ENCODE results near the gene L1CAM.

The L1CAM gene

DNA sequence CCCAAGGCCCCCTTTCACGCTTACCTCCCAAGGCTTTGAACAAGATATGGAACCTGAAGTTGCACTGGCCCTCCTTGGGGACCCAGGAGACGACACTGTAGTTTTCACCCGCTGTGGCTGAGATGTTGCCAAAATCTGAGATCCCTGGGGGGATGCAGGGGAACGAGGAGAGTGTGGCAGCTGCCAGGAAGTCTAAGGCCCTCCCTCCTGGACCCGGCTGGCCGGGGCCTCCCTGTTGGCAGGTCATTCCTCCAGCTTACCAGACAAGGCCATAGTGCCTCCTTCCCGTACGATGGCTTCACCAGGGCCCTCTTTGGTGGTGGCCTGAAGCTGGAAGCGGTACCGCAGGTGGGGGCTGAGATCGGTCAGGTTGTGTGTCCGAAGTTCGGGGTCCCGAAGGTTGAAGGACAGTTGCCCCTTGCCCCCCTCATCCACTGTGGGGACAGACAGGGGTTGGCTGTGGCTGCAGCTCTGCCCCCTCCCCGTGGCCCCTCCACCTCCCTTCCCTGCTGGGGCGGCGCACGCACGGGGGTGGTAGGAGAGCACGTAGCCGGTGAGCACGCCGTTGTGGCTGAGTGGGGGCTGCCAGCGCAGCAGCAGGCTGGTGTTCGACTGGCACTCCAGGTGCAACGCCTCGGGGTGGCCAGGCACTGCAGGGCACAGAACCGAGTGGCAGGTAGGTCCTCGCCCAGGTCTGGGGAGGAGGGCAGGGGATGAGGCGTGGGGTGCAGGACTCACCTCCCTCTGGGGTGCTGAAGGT, 21.2 kb downstream of the L1CAM start:
- DNase-seq (ENCODE audit: low spot score): no peak

DNA sequence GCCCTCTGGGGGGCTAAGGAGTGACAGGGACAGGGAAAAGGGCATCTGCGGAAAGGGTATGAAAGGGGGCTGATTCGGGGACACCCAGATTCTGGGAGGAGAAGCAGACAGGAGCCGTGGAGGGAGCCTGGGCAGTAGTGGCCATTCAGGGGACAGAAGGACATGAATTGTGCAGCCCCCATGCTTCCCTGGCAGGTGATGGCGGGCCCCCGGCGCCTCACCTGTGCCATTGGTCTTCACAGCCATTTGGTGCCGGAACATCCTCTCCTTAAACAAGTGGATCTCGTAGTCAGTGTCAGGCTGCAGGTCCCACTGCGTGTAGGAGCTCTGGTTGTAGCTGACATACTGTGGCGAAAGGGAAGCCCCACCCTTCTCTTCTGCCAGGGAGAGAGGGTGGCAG, 21.9 kb downstream of the L1CAM start:
- DNase-seq (ENCODE audit: low spot score): no peak

DNA sequence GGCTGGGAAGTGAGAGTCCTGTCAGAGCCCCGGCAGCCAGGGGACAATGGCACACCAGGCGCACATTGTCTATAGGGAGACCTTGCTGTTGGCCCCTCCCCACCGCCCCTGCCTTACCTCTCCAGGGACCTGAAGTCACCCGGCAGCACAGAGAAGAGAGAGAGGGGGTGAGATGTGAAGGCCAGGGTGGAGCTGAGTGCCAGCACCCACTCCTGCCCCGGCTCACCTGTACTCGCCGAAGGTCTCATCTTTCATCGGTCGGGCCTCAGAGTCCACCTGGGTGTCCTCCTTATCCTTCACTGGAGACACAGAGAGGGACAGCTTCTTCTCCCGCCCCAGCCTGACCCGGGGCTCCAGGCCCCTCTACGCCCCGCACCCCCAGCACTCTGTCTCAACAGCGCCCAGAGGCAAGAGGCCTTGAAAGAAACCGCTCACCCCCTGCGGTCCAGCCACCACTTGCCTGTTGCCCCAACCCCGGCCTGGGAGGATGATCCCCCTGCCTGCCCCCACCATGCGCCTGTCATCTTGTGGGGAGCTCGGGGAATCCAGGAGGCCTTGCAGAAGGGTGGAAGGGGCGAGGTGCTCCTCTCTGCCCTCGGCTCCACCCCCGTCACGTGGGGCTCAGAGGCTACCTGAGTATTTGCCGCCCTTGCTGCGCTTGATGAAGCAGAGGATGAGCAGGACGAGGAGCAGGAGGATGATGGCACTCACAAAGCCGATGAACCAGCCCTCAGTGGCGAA, 22.6 kb downstream of the L1CAM start:
- DNase-seq (ENCODE audit: low spot score): no peak

DNA sequence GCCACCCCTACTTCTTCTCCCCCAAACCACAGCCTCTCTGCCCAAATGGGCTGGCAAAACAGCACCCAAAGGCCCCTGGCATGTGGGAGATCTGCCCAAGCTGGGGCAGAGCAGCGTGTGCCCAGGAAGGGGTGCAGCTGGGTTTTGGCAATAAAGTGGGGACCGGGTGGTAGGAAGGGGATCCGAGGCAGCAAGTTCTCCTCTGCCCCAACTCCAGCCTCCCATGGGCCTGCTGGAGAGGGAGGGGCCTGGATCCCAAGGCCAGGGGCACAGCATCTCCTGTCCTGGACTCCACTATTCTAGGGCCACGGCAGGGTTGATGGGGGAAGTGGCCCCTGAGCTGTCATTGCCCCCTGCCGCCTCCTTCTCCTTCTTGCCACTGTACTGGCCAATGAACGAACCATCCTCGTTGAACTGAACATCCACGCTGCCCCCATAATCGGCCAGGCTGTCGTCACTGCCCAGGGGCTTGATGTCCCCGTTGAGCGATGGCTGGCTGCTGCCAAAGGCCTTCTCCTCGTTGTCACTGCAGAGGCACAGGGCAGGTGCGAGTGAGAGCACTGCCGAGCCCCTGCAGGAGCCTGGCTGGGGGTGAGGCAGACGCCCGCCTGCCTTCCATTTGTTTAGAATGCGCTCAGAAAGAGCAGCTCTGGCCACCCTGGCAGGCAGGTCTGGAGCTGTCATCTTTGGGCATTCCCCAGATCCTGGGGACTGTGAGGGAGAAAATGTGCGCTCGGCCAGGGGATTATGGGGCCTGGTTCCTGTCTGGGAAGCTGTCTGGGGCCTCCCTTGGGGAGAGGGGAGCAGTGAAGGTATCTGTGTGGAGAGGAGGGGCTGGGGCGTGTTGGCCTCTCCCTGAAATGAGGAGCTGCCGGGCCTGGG, 23.4 kb downstream of the L1CAM start:
- no peak for DNase-seq (ENCODE audit: low spot score)

DNA sequence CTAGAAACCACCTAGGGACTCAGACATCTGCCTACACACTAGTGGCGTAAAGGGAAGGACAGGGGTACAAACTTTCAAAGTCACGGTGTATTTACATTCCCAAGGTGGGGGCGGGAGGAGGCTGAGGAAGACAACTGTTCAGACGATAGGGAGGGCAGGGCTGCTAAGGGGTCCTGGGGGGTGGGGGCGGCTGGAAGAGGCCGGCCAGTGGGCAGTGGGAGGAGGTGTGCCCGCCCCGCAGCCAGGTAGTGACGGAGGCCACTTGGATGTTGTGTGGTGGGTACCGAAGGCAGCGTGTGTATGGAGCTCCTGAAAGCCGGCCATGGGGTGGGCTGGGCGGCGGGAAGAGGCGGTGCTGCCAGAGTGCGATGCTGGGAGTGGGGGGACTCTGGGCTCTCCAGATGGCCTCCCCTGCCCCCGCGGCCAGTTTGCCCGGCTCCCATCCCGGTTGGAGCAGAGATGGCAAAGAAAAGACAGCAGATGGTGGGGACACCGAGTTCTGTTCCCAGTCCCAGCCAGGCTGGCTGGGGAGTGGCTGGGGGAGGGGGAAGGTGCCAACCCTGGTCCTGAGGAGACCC, 24.2 kb downstream of the L1CAM start:
- DNase-seq (ENCODE audit: low spot score): no peak

DNA sequence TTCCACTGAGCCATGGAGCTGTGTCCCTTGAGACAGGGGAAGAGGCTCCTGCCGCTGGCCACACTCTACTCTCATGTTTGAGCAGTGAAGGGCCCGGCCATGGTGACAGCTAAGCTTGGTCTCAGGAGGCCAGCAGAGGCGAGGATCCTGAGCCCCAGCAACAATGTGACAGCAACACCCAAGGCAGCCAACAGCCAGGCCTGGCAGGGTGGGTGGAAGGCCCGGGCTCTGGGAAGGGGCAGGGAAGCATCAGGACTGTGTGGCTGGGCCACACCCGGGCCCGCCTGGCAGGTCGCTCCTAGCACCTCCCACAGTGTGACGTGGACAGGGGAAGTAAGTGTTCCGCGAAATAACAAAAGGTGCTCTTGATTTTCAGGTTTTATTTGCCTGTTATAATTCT, 24.8 kb downstream of the L1CAM start:
- DNase-seq (ENCODE audit: low spot score): no peak

DNA sequence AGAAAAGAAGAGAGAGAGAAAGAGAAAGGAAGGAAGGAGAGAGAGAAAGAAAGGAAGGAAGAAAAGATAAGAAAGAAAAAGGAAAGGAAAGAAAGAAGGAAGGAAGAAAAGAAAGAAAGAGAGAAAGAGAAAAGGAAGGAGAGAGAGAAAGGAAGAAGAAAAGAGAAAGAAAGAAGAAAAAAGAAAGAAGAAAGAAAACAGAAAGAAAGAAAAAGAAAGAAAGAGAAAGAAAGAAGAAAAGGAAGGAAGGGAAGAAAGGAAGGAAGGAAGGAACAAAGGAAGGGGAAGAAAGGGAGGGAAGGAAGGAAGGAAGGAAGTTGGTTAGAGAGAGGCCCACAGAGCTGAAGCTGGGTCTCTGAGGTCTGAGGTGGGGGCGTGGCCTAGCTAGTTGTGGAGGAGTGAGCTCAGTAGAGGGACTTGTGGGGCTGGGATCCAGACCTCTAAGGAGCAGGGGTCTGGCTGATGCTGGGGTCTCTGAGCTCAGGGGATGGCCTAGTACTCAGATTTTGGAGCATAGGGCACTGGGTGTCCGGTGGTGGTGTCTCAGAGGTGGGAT, 28.5 kb downstream of the L1CAM start:
- DNase-seq (ENCODE audit: low spot score): no peak

DNA sequence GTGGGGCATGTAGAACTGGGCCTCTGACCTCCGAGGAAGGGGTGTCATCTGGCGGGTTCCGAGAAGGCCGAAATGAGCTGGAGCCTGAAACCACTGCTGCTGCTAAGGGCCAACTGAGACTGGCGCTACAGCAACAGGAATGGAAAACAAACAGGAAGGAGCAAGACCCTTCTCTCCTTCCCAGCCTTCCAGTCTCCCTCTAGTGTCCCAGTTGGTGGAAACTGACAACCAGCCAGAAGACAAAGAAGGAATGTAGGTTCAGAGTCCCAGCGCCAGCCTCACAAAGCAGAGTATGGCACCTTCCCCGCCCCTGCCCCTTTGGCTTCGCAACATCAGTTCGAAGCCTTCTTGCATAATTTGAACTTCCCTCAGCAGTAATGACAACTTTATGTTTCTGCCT, 31.3 kb downstream of the L1CAM start:
- DNase-seq (ENCODE audit: low spot score): no peak

DNA sequence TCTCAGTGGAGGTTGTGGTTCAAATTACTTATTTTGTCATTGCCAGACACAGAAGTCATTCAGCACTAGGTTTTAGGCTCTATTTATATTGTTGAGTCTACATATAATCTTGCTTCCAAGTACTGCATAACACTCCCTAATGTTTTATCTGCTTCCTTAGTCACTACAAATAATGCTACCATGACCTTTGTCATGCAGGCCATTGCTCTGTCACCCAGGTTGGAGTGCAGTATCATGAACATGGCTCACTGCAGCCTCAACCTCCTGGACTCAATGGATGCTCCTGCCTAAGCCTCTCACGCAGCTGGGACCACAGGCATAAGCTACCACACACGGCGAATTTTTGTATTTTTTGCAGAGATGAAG, 32.1 kb downstream of the L1CAM start:
- no peak for DNase-seq (ENCODE audit: low spot score)

DNA sequence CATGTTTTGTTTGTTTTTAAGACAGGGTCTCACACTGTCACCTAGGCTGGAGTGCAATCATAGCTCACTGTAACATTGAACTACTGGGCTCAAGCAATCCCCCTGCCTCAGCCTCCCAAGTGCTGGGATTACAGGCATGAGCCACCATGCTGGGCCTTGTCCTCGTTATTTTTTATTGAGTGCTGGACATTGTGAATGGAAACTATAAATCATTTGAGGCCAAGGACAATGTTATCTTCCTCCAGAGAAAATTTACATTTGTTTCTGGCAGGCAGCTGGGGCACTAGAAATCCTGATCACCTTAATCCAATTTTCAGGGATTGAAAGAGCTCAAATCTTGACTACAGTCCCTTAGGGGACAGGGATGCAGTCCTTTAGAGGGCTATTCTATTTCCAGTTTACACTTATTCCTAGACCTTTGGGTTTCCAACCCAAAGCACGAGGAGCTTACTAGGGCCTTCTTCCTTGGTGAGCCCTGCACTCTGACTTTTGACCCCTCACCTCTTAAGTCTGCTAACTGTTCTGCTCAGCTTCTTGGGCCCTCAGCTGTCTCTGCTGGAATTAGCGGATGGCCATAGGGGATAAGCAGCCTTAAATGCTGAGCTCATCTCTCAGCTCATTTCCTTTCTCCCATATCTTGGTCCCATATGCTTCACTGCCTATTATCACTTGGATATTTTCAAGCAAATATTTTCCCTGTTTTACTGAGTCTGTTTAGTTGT, 32.6 kb downstream of the L1CAM start:
- DNase-seq (ENCODE audit: low spot score): no peak

DNA sequence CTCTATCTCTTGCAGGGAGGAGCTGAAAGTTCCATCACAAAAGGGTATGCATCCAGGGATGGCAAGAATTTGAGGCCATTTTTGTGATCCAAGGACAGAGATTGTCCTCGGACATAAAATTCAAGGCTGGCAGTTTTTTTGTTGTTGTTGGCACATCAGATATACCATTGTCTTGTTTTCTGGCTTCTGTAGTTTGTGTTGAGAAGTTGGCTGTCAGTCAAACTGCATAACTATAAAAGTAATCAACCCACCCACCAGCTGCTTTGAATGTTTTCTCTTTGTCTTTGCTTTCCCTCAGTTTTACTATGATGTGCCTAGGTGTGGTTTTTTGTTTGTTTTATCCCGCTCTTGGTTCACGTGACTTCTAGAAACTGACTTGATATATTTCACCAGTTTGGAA, 34.0 kb downstream of the L1CAM start:
- DNase-seq (ENCODE audit: low spot score): no peak

DNA sequence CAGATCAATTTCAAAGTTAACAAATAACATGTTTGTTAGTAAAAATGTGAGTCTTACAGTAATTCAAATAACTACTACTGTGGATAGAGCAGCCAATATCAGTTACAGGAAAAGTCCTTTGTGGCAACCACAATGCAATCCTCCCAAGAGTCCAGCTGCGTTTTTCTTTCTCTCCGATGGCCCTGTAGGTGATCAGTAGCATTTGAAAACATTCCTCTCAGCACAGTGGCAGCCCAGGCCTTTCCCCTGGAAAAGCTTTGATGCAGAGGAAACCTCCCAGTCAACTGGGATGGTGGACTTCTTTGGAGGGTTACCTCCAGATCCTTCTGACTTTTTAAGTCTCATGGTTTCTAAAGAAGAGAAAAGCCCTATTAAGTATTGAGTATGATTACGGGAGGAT, 37.6 kb downstream of the L1CAM start:
- DNase-seq (ENCODE audit: low spot score): no peak

DNA sequence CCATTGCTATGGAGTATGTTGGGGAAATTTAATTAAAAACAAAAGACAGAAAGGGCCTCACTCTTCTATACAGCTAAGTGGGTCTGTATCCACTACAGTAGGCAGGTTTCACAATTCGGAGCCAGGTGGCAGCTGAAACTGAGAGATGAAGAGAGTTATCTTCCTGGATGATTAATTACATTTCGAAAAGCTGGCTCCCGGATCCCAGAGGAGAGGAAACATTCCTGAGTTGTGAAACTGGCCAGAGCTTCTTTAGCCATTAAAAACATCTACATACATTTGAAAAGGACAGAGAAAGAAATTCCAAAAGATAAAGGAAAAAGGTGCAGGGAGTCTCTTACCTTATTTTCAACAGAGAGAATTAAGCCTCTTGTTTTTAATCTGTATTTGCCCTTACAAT, 40.1 kb downstream of the L1CAM start:
- DNase-seq (ENCODE audit: low spot score): no peak

DNA sequence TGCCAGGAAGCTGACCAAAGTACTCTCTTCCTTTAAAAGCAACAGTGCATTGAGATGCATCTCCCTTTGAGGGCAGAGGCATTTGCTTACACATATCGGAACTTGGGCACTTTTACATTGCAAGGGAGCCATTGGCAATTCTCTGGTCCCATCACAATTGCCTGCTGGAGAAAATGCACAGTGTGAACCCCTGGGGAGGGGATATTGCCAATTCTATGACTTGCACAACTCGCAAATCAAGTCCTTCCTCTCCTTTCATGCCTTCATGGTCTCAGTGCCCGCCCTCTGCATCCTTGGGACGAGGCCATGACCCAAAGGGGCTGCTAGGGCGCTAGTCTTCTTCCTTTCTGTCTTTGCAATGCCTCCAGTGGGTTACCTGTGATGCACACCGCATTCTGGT, 40.8 kb downstream of the L1CAM start:
- DNase-seq (ENCODE audit: low spot score): no peak

DNA sequence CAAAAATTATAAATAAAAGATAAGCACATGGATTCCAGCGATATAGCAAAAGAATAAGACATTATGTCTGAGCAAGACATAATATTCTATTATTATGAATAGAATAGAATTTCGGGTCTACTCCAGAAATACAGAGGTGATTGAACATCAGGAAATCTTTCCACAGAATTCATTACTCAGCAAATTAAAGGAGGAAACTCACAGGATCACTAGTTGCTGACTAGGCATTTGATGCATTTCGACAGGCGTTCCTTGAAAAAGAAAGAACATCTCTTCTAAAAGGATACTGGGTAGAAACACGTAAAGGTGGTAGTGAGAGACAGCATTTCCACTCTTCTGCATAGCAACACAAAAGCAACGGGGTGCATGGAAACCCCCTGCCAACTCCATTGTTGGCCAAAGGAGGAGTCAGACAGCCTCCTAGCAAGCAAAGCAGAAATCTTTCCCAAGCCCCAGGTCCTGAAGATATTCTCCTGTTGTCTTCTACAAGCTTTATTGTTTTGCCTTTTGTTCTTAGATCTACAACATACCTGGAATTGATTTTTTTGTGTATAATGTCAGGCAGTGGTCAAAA, 41.4 kb downstream of the L1CAM start:
- DNase-seq (ENCODE audit: low spot score): no peak

DNA sequence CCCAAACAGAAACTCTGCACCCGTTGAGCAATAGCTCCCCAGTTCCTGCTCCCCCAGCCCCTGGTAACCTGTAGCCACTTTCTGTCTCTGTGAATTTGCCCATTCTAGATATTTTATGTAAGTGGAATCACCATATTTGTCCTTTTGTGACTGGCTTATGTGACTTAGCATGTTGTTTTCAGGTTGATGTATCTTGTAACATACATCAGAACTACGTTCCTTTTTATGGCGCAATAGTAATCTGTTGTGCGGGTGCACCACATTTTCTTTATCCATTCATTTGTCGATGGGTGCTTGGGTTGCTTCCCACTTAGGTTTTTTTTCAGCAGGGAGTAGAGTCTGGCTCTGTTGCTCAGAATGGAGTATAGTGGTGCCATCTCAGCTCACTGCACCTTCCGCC, 49.1 kb downstream of the L1CAM start:
- DNase-seq (ENCODE audit: low spot score): no peak

DNA sequence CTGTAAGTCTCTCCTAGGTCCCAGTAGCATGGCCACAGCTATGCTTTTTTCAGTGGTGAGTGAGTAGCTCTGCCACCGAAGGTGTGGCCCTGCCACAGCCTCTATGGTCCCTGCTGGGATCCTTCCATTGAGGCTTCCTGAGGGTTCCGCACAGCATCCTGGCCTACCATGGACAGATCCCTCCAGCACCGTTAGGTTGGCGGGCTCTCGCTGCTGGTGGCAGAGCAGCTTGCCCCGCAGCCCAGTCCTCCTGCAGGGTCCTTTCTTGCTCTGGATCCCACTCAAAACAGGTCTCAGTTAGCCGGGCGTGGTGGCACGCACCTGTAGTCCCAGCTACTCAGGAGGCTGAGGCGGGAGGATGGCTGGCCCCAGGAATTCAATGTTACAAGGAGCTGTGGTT, 53.2 kb downstream of the L1CAM start:
- no peak for DNase-seq (ENCODE audit: low spot score)

DNA sequence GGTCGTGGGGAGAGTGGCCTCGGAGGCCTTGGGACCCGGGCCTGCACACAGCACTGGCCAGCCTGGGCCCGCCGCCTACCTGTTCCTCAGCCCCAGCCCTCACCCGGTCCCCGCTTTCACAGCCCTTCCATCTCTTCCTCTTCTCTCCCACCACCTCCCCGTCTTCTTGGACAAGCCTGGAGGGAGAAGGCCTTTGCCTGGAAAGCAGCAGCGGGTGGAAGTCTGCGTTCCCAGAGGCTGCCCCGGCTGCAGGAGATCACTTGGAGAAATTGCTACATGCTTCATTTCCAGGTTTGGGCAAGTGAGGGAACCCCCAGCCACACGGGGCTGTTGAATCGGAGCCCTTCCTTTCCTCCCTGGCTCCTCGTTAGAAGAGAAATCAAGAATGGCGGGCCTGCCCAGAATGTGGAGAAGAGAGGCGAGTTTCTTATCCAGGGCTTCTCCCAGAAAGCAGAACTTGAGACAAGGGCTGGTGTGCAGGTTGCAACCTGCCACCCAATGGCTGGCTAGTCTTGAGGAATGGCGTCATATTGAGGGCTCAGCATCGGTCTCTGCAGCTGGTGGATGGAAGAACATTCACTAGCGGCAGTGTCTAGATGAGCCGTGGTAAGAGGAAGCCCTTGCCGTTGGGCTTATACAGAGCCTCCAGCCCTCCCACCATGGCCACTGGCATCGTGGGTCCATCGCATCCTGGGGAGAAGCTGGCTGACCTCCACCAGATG, 54.4 kb downstream of the L1CAM start:
- no peak for DNase-seq (ENCODE audit: low spot score)

DNA sequence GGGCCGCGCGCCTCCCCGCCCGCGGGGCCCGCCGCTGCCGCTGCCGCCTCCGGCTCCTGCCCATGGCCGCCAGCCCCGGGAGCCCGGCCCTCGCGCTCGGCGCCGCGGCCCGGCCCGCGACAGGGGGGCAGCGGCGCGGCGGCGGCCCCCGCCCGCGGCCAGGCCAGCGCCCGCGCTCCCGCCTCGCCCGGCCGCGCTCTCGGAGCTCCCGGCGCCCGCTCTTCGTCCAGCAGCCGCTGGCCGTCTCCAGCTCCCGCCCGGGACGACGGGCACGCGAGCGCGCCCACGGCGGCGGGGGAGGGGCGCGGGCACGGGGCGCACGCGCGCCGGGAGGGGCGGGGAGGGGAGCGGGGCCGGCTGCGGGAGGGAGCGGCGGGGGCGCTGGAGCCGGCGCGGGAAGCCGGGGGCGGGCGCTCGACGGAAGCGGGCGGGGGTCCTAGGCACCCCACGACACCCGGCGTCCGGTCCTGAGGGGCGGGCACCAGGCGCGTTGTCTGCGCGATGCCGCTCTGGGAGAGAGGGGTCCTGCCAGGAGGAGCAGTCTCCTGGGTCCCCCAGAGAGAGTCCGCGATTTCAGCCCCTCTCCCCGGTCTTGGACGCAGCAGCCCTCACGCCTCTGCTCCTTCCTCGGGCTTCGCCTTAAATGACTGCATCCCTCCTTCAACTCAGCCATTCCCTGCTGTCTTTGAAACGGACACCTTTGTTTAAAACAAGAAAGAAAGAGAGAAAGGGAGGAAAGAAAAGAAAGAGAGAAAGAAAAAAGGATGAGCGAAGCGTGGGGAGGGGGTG, 55.1 kb downstream of the L1CAM start:
- no peak for DNase-seq (ENCODE audit: low spot score)

All from kidney tubule cell (primary cell).